Effector memory CD4-positive, alpha-beta T cell (primary cell): ENCODE measurements around the gene QSER1.

ENCODE experiments used
- DNase-seq, 3 donors: peaks; one replicate each; pipeline ENCODE4 v3.0.0-alpha.2; 2020
- H3K27ac ChIP-seq: 2 replicates; pipeline ENCODE4 v1.7.0; 2013; ENCODE audit warnings: mild to moderate bottlenecking, low read length, moderate library complexity; ENCODE audit not compliant: insufficient read depth, poor library complexity, severe bottlenecking
- H3K27me3 ChIP-seq: replicated peaks from 2 replicates; pipeline ENCODE4 v1.7.0; 2013; ENCODE audit warnings: mild to moderate bottlenecking, low read length; ENCODE audit not compliant: insufficient read depth, control insufficient read depth, poor library complexity, severe bottlenecking
- H3K36me3 ChIP-seq: 2 replicates; pipeline ENCODE4 v1.7.0; 2013; ENCODE audit warnings: mild to moderate bottlenecking, low read length, moderate library complexity; ENCODE audit not compliant: control insufficient read depth, insufficient read depth
- H3K4me1 ChIP-seq: 2 replicates; pipeline ENCODE4 v1.7.0; 2013; ENCODE audit warnings: low read length, mild to moderate bottlenecking; ENCODE audit not compliant: control insufficient read depth, insufficient read depth, poor library complexity, severe bottlenecking
- H3K4me3 ChIP-seq: 2 replicates; pipeline ENCODE4 v1.7.0; 2013; ENCODE audit warnings: low read length, low read depth, mild to moderate bottlenecking; ENCODE audit not compliant: insufficient read depth, poor library complexity, severe bottlenecking
- H3K9me3 ChIP-seq: 2 replicates; pipeline ENCODE4 v1.7.0; 2013; ENCODE audit warnings: mild to moderate bottlenecking, low read length, moderate library complexity; ENCODE audit not compliant: control insufficient read depth

QSER1 gene

DNA sequence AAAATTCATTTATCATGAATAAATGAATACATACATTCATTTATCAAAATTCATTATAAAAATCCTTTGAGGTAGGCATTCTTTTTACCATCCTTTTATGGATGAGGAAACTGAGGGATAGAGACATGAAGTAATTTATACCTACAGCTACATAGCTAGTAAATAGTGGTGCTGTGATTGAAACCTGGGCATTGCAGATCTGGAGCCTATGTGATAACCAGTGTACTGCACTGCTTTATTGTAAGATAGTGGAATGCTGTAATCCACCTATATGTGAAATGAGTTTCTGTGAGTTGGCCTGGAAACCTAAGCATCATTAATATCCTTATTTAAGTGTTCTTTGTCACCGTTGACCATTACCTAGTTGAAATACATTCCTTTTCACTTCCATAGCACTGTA, 4.5 kb downstream of the QSER1 start:
- Histone ChIP-seq H3K36me3 (no peaks in the 10 kb centered on the region), H3K9me3 (no peaks in the 10 kb centered on the region), H3K27me3 (no peaks in the 10 kb centered on the region), H3K4me3 (no peak overlapping the region), H3K4me1 (peaks cover 9% of the 10 kb centered on the region), H3K27ac (no peak overlapping the region)
- no peak for DNase-seq

DNA sequence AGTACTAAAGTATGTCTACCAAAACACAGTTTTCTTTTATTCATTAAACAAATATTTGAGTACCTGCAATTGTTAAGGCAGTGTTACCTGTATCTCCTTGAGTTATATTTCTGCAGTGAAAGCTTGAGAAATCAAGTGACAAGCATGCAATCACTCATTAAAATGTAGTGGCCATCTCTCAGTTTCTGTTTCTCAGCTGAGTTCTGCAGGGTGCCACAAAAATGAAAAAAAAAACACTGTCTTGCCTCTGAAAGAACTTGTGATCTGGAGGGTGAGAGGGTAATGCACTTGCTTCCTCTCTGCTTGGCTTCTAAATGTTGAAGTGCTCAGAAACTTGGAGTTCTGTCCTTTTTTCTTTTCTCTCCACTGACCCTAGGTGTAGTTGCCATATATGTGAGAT, 6.8 kb downstream of the QSER1 start:
- peaks cover 2% of the 10 kb centered on the region for H3K4me1 ChIP-seq
- no peaks in the 10 kb centered on the region for H3K9me3 ChIP-seq
- H3K4me3 ChIP-seq: no peak overlapping the region
- DNase-seq: no peak
- no peak overlapping the region for H3K27ac ChIP-seq
- no peaks in the 10 kb centered on the region for H3K36me3 ChIP-seq
- no peaks in the 10 kb centered on the region for H3K27me3 ChIP-seq

DNA sequence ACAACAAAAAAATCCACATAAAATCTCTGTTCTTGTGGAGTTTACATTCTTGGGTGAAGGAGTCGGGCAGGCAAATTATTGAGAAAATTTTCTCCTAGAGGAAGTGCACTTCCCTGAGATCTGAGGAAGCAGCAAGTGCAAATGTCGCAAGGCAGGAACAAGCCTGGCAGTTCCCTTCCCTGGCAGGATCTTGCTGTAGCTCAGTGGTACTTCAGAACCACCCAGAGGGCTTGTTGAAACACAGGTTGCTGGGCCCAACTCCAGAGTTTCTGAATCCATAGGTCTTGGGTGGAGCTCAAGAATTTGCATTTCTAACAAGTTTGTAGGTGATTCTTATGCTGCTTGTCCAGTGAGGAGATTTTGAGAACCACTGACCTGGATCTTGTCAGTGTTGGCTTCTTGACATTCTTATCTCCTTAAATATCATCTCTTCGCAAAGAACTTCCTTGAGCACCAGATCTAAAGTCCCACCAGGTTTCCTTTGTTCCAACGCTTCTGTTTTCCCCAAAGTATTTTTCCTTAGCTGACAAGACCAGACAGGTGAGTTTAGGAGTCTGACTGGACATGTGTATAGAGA, 9.6 kb downstream of the QSER1 start:
- Histone ChIP-seq H3K9me3 (no peaks in the 10 kb centered on the region), H3K4me1 (no peaks in the 10 kb centered on the region), H3K36me3 (no peaks in the 10 kb centered on the region), H3K4me3 (no peak overlapping the region), H3K27me3 (no peaks in the 10 kb centered on the region), H3K27ac (no peak overlapping the region)
- DNase-seq: no peak

DNA sequence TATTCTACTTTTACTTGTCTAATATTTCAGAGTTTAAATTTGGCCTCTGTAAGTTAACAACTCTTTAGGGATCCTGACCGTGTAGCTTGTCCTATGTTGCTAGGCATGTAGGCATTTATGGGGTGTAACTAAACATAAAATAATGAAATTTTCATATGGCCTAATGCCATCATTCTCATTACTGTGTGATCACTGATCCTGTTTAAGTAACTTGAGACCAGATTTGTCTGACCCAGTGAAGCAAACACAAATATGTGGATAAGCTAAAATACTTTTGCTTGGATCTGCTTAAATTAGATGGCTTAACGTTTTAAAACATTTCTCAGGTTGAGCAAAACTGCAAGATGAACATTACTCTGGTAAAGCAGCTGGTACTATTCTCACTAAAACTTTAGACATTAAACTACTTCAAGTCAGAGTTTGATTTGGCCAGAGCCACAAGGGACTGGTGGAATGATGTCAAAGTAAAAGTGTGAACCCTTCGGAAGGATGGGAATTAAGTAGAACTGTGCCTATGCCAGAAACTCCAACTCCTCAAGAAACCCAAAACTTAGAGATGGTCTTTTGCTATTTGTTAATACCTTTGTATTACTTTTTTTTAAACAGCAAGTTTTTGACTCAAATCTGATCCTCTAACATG, 12.5 kb downstream of the QSER1 start:
- no peak overlapping the region for H3K27ac ChIP-seq
- no peaks in the 10 kb centered on the region for H3K9me3 ChIP-seq
- no peaks in the 10 kb centered on the region for H3K4me1 ChIP-seq
- no peaks in the 10 kb centered on the region for H3K36me3 ChIP-seq
- no peaks in the 10 kb centered on the region for H3K27me3 ChIP-seq
- no peak for DNase-seq
- no peak overlapping the region for H3K4me3 ChIP-seq

DNA sequence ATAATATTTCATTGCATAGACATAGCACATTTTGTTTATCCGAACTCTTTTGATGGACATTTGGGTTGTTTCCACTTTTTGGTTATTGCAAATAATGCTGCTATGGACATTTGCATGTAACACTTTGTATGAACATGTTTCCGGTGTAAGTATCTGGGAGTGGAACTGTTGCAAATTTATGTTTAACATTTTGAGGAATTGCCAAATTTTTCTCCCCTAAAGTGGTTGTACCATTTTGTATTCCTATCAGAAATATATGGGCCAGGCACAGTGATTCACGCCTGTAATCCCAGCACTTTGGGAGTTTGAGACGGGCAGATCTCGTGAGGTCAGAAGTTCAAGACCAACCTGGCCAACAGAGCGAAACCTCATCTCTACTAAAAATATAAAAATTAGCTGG, 16.0 kb downstream of the QSER1 start:
- Histone ChIP-seq H3K9me3 (no peaks in the 10 kb centered on the region), H3K27me3 (no peaks in the 10 kb centered on the region), H3K27ac (no peak overlapping the region), H3K4me3 (no peak overlapping the region), H3K4me1 (no peaks in the 10 kb centered on the region), H3K36me3 (no peaks in the 10 kb centered on the region)
- DNase-seq: no peak

DNA sequence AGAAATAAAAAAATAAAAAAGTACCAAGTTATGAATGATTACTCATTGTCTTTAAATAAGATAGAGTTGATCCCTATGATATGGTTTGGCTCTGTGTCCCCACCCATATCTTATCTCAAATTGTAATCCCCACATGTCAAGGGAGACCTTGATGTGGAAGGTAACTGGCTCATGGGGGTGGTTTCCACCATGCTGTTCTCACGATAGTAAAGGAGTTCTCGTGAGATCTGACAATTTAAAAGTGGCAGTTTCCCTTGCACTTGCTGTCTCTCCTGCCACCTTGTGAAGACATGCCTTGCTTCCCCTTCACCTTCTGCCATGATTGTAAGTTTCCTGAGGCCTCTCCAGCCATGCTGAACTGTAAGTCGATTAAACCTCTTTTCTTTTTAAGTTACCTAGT, 18.8 kb downstream of the QSER1 start:
- Histone ChIP-seq H3K36me3 (no peaks in the 10 kb centered on the region), H3K4me1 (no peaks in the 10 kb centered on the region), H3K27me3 (no peaks in the 10 kb centered on the region), H3K9me3 (no peaks in the 10 kb centered on the region), H3K27ac (no peak overlapping the region), H3K4me3 (no peak overlapping the region)
- no peak for DNase-seq

DNA sequence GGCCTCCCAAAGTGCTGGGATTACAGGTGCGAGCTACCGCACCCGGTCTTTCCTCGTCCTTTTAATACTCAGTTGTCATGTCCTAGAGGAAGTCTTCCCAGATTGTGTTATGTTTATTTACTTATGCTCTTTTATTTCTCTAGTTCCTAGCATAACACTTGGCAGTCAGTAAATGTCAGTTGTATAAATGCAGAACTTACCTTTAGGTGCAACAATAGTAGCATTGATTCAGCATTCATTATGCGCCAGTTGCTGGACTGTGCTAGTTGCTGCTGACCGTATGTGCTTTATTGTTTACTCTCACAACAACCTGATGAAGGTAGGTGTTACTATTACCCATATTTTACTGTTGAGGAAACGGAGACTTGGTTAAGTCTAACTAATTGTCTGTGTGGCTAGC, 20.8 kb downstream of the QSER1 start:
- H3K27me3 ChIP-seq: no peaks in the 10 kb centered on the region
- no peaks in the 10 kb centered on the region for H3K4me1 ChIP-seq
- H3K4me3 ChIP-seq: no peak overlapping the region
- no peak overlapping the region for H3K27ac ChIP-seq
- no peak for DNase-seq
- no peaks in the 10 kb centered on the region for H3K9me3 ChIP-seq
- no peaks in the 10 kb centered on the region for H3K36me3 ChIP-seq

DNA sequence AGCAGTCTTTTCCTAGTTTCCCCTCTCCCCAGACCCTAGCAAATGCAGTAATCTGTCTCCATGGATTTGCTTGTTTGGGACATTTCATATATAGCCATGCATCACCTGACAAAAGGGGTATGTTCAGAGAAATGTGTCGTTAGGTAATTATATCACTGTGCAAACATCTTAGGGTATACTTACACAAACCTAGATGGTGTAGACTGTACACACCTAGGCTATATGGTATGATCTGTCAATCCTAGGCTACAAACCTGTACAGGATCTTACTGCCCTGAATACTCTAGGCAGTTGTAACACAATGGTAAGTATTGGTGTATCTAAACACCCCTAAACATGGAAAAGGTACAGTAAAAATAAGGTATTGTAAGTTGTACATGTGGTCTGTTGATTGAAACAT, 23.8 kb downstream of the QSER1 start:
- no peak for DNase-seq
- Histone ChIP-seq H3K4me3 (no peak overlapping the region), H3K9me3 (no peaks in the 10 kb centered on the region), H3K27ac (no peak overlapping the region), H3K36me3 (no peaks in the 10 kb centered on the region), H3K27me3 (no peaks in the 10 kb centered on the region), H3K4me1 (no peaks in the 10 kb centered on the region)

DNA sequence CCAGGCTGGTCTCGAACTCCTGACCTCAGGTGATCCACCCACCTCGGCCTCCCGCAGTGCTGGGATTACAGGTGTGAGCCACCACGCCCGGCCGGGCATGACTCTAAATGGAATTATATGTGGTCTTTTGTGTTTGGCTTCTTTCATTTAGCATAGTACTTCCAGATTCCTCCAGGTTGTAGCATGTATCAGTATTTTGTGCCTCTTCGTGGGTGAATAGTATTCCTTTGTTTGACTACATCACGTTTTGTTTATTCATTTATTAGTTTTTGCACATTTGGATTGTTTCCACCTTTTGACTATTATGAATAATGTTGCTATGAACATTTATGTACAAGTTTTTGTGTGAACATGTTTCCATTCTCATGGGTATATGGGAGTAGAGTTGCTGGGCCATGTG, 24.4 kb downstream of the QSER1 start:
- DNase-seq: no peak
- Histone ChIP-seq H3K4me3 (no peak overlapping the region), H3K36me3 (no peaks in the 10 kb centered on the region), H3K27ac (no peak overlapping the region), H3K9me3 (no peaks in the 10 kb centered on the region), H3K27me3 (no peaks in the 10 kb centered on the region), H3K4me1 (no peaks in the 10 kb centered on the region)

DNA sequence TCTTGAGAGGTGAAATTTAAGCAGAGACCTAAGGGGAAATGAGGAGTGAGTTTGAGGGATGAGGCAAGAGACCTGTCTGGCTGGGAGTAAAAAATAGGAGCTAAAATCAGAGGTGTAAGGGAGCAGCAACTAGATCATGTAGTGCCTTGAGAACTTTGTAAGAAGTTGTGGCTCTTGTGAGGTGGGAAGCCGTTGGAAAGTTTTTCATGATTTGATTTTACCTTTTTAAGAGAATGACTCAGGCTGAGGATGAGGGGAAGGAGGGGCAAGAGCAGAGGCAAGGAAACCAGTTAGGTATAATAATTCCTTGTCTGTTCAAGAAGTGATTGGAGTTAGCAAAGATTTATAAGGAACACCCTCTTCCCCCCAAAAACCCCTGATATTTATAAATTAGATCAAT, 25.8 kb downstream of the QSER1 start:
- no peaks in the 10 kb centered on the region for H3K9me3 ChIP-seq
- no peak for DNase-seq
- H3K4me1 ChIP-seq: no peaks in the 10 kb centered on the region
- no peak overlapping the region for H3K27ac ChIP-seq
- no peaks in the 10 kb centered on the region for H3K36me3 ChIP-seq
- no peaks in the 10 kb centered on the region for H3K27me3 ChIP-seq
- H3K4me3 ChIP-seq: no peak overlapping the region
